ENCODE data around the gene C2orf49.
"Not testable (repeated sequence)": the region's sequence is repeated elsewhere in the genome, so short reads cannot be mapped to it uniquely, and the experiment has no call there.

C2orf49 gene

GRCh38 chr2:105321875-105322646 lies 15.3 kb upstream of the C2orf49 start:
- DNase-seq (ENCODE audit: low spot score): no peak

- DNase-seq (ENCODE audit: low spot score): no peak
These were observed 14.2 kb upstream of the C2orf49 start for GRCh38 chr2:105323111-105323510.

- DNase-seq (ENCODE audit: low spot score): no peak
These were observed 13.2 kb upstream of the C2orf49 start for GRCh38 chr2:105324101-105324500.

- no peak for DNase-seq (ENCODE audit: low spot score)
These were observed 12.6 kb upstream of the C2orf49 start for GRCh38 chr2:105324732-105325131.

GRCh38 chr2:105325389-105325963 lies 11.9 kb upstream of the C2orf49 start:
- no peak for DNase-seq (ENCODE audit: low spot score)

- DNase-seq (ENCODE audit: low spot score): not testable (repeated sequence)
These were observed 10.1 kb upstream of the C2orf49 start for GRCh38 chr2:105327271-105327670.

GRCh38 chr2:105327690-105328089 lies 9.7 kb upstream of the C2orf49 start:
- no peak for DNase-seq (ENCODE audit: low spot score)

GRCh38 chr2:105328281-105329196 lies 8.8 kb upstream of the C2orf49 start:
- no peak for DNase-seq (ENCODE audit: low spot score)

GRCh38 chr2:105329197-105329554 lies 8.2 kb upstream of the C2orf49 start:
- no peak for DNase-seq (ENCODE audit: low spot score)

- peak; percentile 27 for DNase-seq (ENCODE audit: low spot score)
These were observed 7.5 kb upstream of the C2orf49 start, which contains the start of gene TGFBRAP1 for GRCh38 chr2:105329561-105330495. Gene TGFBRAP1 (minus strand): TSS chr2:105329735. CDS start chr2:105308301, 21,434 bp downstream.

- DNase-seq (ENCODE audit: low spot score): no peak
These were observed 6.5 kb upstream of the C2orf49 start for GRCh38 chr2:105330681-105331375.

GRCh38 chr2:105334211-105334610 lies 3.1 kb upstream of the C2orf49 start:
- no peak for DNase-seq (ENCODE audit: low spot score)

DNA sequence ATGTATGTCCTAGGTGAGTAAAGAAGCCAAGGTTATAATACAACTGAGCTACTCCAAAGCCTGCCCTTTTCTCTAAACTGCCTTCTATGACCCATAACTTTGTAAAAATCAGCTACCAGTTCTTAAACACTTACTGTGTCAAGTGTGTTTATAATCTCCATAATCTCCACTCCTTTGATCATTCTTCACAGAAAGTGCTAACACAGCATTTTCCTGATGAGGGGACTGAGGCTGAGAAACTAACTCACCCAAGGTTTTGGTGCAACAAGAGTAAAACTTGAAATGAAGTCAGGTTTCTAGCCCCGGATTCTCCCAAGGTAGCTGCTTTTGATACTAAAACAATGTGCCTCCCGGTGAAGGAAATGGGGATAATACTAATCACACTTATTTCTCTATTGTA lies 1.9 kb upstream of the C2orf49 start:
- DNase-seq (ENCODE audit: low spot score): no peak

- no peak for DNase-seq (ENCODE audit: low spot score)
These were observed 586 bp upstream of the C2orf49 start for GRCh38 chr2:105336786-105337121.

DNA sequence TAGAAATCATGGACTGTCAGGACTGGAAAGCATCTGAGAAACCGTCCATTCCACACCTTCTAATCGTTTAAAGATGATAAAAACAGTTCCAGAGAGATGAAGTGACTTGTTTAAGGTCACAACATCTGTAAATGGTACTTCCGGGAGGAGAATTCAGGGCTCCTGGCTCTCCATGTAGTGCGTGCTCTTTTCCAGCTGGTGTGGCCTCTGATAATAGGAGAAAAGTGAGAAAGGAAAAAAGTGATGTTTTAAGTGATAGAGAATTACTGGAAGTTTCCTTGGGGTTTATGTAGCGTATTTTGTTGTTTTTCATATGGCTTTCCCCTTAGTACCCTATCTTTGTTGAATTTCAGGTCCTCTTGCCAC lies 663 bp downstream of the C2orf49 start:
- no peak for DNase-seq (ENCODE audit: low spot score)

DNA sequence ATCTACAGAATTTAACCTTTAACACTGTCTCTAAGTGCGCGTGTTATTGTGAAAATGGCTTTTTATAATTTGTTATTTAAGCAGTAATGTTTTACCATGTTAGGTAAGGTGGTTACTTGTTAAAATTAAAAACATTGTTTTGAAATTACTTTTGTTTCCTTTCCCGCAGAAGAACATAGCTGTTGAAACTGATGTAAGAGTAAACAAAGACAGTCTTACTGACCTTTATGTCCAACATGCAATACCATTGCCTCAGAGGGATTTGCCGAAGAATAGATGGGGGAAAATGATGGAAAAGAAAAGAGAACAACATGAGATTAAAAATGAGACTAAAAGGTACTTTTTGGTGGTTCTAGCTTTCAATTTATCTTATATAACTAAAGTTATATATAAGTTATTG lies 2.1 kb downstream of the C2orf49 start:
- no peak for DNase-seq (ENCODE audit: low spot score)

DNA sequence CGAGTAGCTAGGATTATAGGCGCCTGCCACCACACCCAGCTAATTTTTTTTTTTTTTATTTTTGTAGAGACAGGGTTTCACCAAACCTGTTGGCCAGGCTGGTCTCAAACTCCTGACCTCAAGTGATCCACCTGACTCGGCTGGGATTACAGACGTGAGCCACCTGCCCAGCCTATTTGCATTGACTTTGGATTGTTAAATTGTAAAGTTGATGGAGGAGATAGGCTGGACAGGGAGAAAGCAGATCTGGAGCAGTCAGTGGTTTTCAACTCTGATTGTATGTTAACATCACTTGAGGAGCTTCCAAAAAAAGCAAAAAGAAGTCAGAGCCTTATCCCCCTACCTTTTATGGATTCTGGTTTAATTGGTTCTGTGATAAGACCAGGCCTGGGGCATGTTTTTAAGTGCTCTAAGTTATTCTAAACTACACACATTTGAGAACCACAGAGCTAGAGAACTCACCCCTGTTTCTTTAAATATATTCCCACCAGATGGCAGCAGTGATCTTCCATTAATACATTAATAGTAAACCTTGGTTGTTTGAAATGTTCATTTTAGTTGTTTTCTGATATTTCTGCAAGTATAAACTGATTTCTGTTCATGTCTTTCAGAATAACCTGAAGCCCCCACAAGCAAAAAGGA lies 7.5 kb downstream of the C2orf49 start:
- peak; percentile 70 for DNase-seq (ENCODE audit: low spot score)

DNA sequence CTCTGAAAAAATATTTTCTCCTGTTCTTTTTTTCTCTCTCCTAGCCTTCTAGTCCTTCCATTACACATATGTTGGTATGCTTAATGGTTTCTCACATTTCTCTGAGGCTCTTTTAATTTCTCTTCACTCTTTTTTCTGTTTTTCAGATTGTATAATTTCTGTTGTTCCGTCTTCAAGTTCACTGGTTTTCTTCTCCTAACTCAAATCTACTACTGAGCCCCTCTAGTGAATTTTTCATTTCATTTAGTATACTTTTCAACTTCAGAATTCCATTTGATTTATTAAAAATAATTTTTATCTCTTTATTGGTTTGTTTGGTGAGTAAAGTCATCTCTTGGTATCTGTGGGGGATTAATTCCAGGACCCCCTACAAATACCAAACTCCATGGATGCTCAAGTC lies 19.8 kb downstream of the C2orf49 start:
- DNase-seq (ENCODE audit: low spot score): no peak

GRCh38 chr2:105358593-105358992 lies 21.3 kb downstream of the C2orf49 start:
- DNase-seq (ENCODE audit: low spot score): no peak

DNA sequence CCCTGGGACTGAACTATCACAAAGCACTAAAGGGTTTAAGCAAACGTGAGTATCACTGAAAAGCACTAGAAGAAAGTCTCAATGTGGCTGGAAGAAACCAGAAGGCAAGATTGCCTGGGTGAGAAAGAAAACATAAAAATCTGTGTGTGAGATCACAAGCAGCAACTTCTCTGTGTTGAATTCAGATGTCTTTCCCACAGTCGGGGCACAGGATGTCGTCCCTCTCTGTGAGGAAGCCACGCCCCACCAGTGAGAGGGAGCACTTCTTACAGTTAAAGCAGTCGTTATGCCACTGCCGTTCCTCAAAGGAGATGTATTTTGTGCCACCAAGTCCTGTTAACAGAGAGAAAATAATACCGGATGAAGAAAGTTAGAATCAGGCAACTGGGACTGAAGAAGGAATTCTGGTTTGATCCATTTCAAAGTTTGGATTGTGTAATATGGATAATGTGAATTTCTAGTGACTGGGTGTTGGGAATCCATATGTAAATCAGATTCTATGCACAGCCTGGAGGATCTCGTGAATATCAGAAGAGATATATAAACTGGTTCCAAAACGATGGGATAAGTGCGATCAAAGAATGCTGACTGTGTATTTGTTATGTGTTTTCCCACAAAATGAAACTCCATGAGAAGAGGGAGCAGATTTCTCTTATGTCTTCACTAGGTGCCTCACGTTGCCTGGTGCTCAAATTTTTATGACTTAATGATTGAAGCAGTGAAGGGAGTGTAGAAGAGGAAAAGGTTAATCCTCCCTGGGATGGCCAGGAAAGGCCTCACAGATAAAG lies 24.0 kb downstream of the C2orf49 start:
- no peak for DNase-seq (ENCODE audit: low spot score)

Measured in hematopoietic multipotent progenitor cell treated with erythropoietin and hydrocortisone succinate and interleukin-3 and kit ligand, for 17 days (in vitro differentiated cells).